HG03103 (cell line): Measurements from ENCODE around the gene SPATA4.

Experiments
- ATAC-seq: cut with Tn5 transposase; IDR thresholded peaks from one replicate; pipeline ENCODE4 v1.9.1; 2021; ENCODE audit warnings: low read depth; ENCODE audit not compliant: unreplicated experiment

Gene SPATA4

DNA sequence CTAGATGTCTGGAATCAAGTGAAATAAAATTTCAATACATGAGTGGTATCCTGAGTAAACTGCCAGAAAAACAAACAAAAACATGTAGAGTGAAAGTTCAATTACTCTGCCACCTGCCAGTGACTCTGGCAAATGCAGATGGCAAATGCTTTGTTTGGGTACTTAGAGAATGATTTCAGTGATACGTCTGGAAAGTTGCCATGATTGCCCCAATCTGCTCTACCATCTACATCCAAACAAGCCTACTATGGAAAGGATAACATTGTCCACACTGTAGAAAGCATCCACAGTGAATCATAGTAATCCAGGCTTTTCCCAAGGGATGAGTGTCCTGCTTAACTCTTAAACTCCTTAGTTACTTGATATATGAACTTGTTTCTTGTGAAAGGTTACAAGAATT, 3.4 kb downstream of the SPATA4 start:
- no peak for ATAC-seq

- ATAC-seq = no peak
These were observed 5.2 kb downstream of the SPATA4 start for GRCh38 chr4:176189891-176190795.

DNA sequence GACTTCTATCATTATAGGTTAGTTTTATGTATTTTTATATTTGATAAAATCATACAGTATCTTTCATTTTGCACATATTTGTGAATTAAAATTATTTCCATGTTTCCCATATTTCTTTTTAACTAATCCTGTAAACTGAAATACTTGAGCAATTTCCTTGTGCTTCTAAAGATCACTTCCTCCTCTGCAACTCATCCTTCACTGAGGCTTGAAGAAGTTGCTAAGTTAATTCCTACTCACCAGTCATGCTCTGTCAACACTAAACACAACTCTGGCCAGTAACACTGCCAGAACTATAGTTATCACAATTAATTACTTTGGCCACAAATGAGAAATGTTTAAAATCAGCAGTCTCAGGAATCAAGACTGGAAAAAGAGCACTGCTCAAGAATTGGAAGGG, 6.7 kb downstream of the SPATA4 start:
- no peak for ATAC-seq

DNA sequence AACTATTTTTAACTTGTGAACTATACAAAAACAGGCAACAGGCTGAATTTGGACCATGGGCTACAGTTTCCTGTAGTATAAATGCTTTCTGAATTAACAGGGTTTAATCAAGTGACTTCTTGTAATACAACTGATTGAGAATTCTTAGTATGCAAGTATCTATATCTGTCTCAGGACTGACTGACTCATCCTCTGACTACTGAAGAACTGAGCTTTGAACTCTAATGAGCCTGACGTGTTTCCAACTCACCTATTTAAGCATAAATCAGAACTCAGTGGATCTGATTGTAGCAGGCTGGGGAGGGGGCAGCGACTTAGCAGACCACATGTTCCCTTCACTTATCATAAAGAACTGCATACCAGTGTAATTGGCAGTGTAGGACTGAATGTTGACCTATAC, 7.8 kb downstream of the SPATA4 start:
- ATAC-seq = no peak

GRCh38 chr4:176186671-176187395, 8.6 kb downstream of the SPATA4 start:
- ATAC-seq = no peak

GRCh38 chr4:176186067-176186466, 9.3 kb downstream of the SPATA4 start:
- ATAC-seq = no peak

- no peak for ATAC-seq
These were observed 10.3 kb downstream of the SPATA4 start for GRCh38 chr4:176185051-176185450.

DNA sequence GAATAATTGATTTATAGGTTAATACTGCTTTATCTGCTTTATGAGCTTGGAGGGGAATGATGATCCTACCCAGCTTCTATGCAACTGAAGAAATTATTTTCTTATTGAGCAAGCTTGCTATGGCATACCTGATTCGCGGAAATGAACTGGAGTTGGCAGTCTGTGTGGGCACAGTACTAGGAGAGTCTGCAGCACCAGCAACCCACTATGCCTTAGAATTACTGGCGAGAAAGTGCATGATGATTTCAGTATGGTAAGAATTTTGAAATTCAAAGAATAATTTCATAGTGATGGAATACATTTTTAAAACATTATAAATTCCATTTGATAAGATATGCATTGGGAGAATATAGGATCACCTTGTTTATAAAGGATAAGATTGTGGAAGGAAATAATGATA, 32.3 kb downstream of the SPATA4 start:
- no peak for ATAC-seq

- no peak for ATAC-seq
These were observed 38.7 kb downstream of the SPATA4 start for GRCh38 chr4:176156656-176157055.

GRCh38 chr4:176153124-176153523, 42.3 kb downstream of the SPATA4 start:
- no peak for ATAC-seq

GRCh38 chr4:176150704-176151103, 44.7 kb downstream of the SPATA4 start:
- no peak for ATAC-seq

DNA sequence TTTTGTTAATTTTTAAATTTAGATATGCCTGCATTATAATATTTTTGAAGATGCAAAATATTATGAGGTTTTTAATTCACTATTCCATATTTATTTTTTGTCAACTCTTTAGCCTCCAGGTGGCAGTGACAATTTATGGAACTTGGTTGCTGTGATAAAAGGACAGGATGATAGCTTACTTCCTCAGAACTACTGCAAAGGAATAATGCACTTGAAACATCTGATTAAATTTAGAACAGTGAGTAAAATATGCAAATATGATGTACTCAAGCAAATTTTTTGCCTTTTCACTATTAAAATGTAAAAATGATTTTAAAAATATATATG, 45.1 kb downstream of the SPATA4 start:
- no peak for ATAC-seq

DNA sequence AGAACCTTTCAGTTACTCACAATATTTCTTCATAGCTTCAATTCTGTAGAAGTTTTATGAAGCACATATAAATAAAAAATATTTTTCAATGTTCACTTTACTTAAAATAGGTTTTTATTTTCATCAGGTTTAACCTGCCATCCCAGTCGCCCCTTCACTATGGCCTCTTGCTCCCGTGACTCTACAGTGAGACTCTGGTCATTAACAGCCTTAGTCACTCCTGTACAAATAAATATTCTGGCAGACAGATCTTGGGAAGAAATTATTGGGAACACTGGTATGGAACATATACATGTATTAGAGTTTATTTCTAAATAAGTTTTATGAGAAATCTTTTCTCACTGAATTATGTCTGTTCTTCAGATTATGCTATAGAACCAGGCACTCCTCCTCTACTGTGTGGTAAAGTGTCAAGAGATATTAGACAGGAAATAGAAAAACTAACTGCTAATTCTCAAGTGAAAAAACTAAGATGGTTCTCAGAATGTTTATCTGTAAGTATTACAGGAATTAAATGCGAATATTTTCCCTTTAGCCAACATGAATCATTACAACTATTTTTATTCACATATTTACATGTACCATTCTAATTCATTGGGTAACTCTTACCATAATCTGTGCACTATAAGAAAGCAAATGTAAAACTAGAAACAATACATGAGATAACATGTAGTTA, 45.6 kb downstream of the SPATA4 start:
- ATAC-seq = no peak

DNA sequence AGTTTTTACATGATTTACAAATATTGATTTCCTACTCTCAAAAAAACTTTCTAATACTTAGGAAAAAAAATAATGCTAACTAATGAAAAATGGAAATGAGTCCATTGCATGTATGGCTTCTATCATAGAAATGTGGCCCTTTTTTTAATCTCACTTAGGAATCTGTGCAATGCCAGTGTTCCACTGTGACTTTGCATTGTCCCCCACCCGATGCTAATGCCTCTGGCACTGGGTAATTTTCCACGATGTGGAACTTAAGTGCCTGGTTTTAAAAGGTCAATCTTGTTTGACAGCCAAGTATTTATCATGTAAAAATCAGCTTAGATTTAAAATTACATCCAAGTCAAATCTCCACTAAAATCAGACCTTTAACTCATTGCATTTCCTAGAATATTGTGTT, 53.1 kb downstream of the SPATA4 start:
- ATAC-seq = no peak

GRCh38 chr4:176139518-176139917, 55.9 kb downstream of the SPATA4 start:
- no peak for ATAC-seq

GRCh38 chr4:176137631-176138030, 57.8 kb downstream of the SPATA4 start:
- no peak for ATAC-seq

- no peak for ATAC-seq
These were observed 60.7 kb downstream of the SPATA4 start for GRCh38 chr4:176134670-176135069.
